Bronchial epithelial cell (primary cell): ENCODE results near the gene ZNF503. TPM values are rescaled to one million over a fixed set of nuclear protein-coding genes. Genes with fewer than 3 reads are reported as not detected.
A peak's percentile ranks its signal among the peaks of the same experiment; 100 is the strongest.

Experiments used
- DNase-seq: peaks from one replicate; pipeline ENCODE4 v3.0.0-alpha.2; 2010; ENCODE audit warnings: low read depth
- FAIRE-seq: peaks from 2 replicates; lab custom pipeline; 2011; peaks lifted over from hg19 to GRCh38; lab: Jason Lieb, UNC
- H3K27me3 ChIP-seq: 2 replicates; pipeline ENCODE4 v1.5.1; 2011; ENCODE audit warnings: low read length; ENCODE audit not compliant: control insufficient read depth, insufficient read depth
- H3K36me3 ChIP-seq: 2 replicates; pipeline ENCODE4 v1.5.1; 2011; ENCODE audit warnings: low read length; ENCODE audit not compliant: control insufficient read depth, insufficient read depth
- H3K4me3 ChIP-seq: 2 replicates; pipeline ENCODE4 v1.5.1; 2011; ENCODE audit warnings: mild to moderate bottlenecking, low read depth, low read length, control low read depth
- total RNA-seq: library from RNA; depleted of rRNA; stranded (reverse); fragments of >200 nt; gene quantifications from 2 replicates; pipeline ENCODE4 v1.2.1, GENCODE V29; 2014
- TF ChIP-seq, protein P1 (sequence below): IDR thresholded peaks from 2 replicates; pipeline ENCODE4 v1.5.1; 2011; ENCODE audit warnings: mild to moderate bottlenecking, moderate library complexity, low read length, control low read depth, inconsistent platforms; ENCODE audit not compliant: insufficient read depth, severe bottlenecking

Gene ZNF503
- total RNA-seq, 1 donor from 2014 or later = 2.1 TPM

DNA sequence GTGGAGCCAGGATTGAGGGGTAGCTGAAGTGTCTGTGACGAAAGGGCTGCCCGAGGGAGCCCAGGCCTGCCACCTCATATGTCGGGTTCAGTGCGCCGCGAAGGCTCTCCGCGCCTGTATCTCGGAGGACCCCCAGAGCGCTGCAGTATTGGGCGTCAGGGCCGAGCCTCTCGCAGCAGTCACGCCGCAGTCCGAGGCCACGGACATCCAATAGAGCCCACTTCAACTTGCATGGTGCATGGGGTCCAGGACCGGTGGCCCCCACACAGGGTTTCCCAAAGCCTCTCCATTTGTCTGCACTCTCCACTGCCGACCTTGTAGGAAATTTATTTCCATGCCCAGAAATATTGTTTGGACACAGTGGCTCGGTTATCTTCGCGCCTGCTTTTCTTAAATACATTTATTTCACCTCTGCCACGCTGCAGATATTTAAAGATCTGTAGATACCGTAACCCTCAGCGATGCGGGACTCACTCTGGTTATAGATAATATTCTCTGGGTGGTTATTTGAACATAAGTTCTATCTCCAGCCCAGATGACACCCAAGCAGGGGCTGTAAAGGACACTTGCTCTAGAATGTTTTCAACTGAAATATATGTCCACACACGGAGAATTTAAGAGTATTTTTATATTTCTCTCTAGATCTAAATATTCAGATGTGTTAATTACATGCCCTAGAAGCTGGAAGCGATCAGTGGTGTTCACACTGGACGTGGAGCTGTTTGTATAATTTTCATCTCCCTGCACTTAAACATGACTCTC lies 5.1 kb upstream of the ZNF503 start:
- Histone ChIP-seq H3K4me3 (no peak overlapping the region), H3K27me3 (no peaks in the 10 kb centered on the region), H3K36me3 (no peaks in the 10 kb centered on the region)
- no peak for FAIRE-seq
- DNase-seq = no peak
- TF ChIP-seq, protein P1, sequence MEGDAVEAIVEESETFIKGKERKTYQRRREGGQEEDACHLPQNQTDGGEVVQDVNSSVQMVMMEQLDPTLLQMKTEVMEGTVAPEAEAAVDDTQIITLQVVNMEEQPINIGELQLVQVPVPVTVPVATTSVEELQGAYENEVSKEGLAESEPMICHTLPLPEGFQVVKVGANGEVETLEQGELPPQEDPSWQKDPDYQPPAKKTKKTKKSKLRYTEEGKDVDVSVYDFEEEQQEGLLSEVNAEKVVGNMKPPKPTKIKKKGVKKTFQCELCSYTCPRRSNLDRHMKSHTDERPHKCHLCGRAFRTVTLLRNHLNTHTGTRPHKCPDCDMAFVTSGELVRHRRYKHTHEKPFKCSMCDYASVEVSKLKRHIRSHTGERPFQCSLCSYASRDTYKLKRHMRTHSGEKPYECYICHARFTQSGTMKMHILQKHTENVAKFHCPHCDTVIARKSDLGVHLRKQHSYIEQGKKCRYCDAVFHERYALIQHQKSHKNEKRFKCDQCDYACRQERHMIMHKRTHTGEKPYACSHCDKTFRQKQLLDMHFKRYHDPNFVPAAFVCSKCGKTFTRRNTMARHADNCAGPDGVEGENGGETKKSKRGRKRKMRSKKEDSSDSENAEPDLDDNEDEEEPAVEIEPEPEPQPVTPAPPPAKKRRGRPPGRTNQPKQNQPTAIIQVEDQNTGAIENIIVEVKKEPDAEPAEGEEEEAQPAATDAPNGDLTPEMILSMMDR = no peak

DNA sequence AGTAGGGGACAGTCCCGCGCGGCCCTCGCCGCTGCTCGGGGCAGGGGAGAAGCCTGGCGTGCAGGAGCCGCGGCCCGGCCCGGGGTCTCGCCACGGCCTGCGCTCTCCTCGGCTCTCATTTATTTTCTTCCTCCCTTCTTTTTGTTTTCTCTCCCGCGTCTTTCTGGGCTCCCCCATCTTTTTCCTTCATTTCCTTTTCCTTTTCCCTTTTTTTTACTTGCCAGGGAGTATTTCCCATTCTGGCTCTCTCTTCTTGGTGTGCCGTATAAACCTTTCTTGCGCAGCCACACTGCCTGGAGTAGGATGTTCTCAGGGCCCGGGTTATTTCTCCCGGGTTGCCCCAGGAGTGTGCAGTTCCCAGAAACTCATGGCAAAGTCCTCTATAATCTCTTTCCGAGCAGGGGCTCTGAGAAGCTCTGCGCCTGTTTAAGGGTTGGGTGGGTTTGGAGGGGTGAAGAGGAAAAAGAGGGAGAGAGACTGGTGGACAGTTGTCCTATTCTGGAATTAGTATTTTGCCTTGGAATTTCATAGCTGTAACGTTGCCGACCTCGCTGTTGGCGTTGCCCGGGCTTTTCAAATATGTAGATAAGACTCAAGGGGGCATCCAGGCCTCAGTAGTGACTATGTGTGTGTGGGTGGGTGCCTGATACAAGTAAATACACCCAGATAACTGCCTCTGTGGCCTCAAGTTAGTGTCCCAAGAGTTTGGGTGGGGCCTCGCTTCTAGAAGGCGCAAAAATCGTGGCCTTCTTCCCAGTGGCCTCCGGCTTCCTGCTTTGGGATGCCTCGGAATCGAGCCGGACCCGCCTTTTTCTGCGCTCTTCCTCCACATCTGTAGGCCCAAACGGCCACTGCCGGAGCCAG lies 4.3 kb upstream of the ZNF503 start:
- no peak for DNase-seq
- FAIRE-seq = no peak
- Histone ChIP-seq H3K36me3 (no peaks in the 10 kb centered on the region), H3K27me3 (no peaks in the 10 kb centered on the region), H3K4me3 (peak overlapping the region; percentile 4)
- TF ChIP-seq, protein P1 = no peak

DNA sequence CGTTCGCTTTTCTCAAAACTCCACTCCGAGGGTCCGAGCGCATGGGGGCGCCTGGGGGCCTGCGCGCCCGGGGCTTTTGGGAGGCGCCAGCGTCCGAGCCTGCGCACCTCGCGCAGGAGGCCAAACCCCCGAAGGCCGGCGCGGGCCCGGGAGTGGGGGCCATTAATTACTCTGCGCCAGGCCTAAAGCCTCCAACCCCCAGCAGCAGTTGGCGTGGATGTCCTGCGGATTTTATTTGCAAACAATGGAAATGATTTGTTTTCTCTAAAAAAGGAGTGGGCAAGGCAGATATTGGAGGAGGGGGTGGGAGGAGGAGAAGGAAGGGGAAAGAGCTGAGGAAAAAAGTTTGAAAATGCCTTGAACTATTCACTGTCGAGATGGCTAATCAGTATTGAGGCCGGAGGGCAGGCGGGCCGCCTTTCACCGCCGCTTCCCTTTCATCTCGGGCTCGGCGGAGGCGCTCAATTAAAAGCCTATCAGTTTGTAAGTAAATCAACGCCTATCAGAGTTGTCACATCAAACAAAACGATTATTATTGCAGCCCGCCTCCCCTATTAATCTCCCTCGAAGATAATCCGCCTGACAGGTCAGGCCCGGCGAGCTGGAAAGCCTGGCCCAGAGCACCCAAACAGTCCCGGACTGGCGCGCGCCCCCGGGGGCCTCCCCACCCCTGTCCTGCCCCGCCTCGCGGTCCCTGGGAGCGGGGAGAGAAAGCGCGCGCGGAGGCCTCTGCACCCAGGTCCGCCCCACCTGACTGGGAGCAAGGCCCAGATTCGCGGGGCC lies 3.4 kb upstream of the ZNF503 start:
- H3K4me3 ChIP-seq = peak overlapping the region; percentile 95
- no peak for FAIRE-seq
- no peak for DNase-seq

DNA sequence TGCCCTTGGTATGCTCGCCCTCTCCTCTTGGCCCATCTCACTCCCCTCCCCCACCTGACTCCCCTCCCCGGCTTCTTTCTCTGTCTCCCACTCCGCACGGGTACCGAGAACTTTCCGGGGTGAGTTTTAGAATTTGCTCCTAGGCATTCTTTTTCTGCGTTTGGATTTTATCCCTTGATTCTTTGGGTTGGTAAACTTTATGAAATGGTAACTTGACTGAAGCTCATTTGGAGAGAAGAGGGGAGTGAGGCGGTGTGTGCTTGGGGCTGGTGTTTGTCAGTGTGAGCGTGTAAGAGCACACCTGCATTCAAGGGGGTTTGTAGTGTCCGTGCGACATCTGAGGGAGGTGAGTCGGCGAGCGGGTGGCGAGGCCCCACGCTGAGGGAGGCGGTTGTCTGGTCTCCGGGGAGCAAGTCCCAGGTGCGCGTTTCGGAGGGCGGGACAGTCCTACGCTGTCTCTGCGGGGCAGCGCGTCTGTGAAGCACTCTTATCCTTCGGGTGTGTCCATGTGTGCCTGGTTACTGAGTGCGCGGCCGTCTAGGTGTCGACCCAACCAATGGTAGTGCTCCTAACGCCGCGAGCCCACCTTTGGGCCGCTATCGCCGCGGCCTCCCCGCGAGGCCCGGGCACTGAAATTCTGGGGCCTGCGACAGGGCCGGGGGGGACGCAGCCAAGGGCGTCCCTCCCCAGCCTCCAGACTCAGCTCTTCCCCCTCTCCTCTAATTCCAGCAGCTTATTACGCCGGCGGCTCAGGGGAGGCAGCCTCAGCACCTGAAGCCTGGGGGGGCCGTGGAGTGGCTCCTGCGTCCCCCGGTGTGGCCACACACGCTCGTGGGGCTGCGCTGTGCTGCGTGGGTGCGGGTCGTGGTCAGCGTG lies 2.6 kb upstream of the ZNF503 start:
- Histone ChIP-seq H3K27me3 (no peaks in the 10 kb centered on the region), H3K4me3 (peak overlapping the region; percentile 95), H3K36me3 (peaks cover 2% of the 10 kb centered on the region)
- DNase-seq = peak; percentile 51
- TF ChIP-seq, protein P1 = no peak
- FAIRE-seq = no peak

More for the DNA sequence above, 3.4 kb upstream of the ZNF503 start:
- no peaks in the 10 kb centered on the region for H3K27me3 ChIP-seq
- no peaks in the 10 kb centered on the region for H3K36me3 ChIP-seq
- TF ChIP-seq, protein P1 = no peak
